GM06990 (cell line): ENCODE results near the gene TBC1D22A.

Source experiments
- DNase-seq: peaks from one replicate; pipeline ENCODE4 v3.0.0-alpha.2; 2011; ENCODE audit not compliant: insufficient read length; ENCODE audit errors: extremely low read depth
- H3K27me3 ChIP-seq: replicated peaks from 2 replicates; pipeline ENCODE4 v1.6.0; 2011; ENCODE audit warnings: low read length; ENCODE audit not compliant: control insufficient read depth, insufficient read depth
- H3K36me3 ChIP-seq: 2 replicates; pipeline ENCODE4 v1.5.1; 2011; ENCODE audit warnings: low read length; ENCODE audit not compliant: control insufficient read depth, insufficient read depth
- H3K4me3 ChIP-seq: replicated peaks from 2 replicates; pipeline ENCODE4 v1.5.1; 2011; ENCODE audit warnings: low read depth, mild to moderate bottlenecking, control low read depth, low read length
- CTCF ChIP-seq: IDR thresholded peaks from 2 replicates; pipeline ENCODE4 v1.5.1; 2011; ENCODE audit warnings: low read length, control low read depth, mild to moderate bottlenecking, inconsistent platforms; ENCODE audit not compliant: insufficient read depth, poor library complexity, severe bottlenecking

The TBC1D22A gene

GRCh38 chr22:47206666-47207218, 444.3 kb downstream of the TBC1D22A start:
- no peaks in the 10 kb centered on the region for H3K27me3 ChIP-seq
- H3K4me3 ChIP-seq = no peak overlapping the region
- H3K36me3 ChIP-seq = no peaks in the 10 kb centered on the region
- TF ChIP-seq CTCF = no peak
- DNase-seq = no peak

- H3K36me3 ChIP-seq = no peaks in the 10 kb centered on the region
- no peak overlapping the region for H3K4me3 ChIP-seq
- no peaks in the 10 kb centered on the region for H3K27me3 ChIP-seq
- DNase-seq = no peak
- TF ChIP-seq CTCF = no peak
These were observed 444.9 kb downstream of the TBC1D22A start for GRCh38 chr22:47207387-47207786.

- no peak overlapping the region for H3K4me3 ChIP-seq
- H3K36me3 ChIP-seq = no peaks in the 10 kb centered on the region
- DNase-seq = no peak
- TF ChIP-seq CTCF = no peak
- H3K27me3 ChIP-seq = no peaks in the 10 kb centered on the region
These were observed 445.6 kb downstream of the TBC1D22A start for GRCh38 chr22:47207846-47208554.

GRCh38 chr22:47208630-47209029, 446.2 kb downstream of the TBC1D22A start:
- Histone ChIP-seq H3K36me3 (no peaks in the 10 kb centered on the region), H3K27me3 (no peaks in the 10 kb centered on the region), H3K4me3 (no peak overlapping the region)
- no peak for TF ChIP-seq CTCF
- no peak for DNase-seq

- no peak overlapping the region for H3K4me3 ChIP-seq
- DNase-seq = no peak
- no peaks in the 10 kb centered on the region for H3K36me3 ChIP-seq
- no peak for TF ChIP-seq CTCF
- H3K27me3 ChIP-seq = no peaks in the 10 kb centered on the region
These were observed 446.6 kb downstream of the TBC1D22A start for GRCh38 chr22:47209040-47209514.
